ENCODE results near the gene L3MBTL3.
"Not testable (repeated sequence)": the region's sequence is repeated elsewhere in the genome, so short reads cannot be mapped to it uniquely, and the experiment has no call there.

Gene L3MBTL3

DNA sequence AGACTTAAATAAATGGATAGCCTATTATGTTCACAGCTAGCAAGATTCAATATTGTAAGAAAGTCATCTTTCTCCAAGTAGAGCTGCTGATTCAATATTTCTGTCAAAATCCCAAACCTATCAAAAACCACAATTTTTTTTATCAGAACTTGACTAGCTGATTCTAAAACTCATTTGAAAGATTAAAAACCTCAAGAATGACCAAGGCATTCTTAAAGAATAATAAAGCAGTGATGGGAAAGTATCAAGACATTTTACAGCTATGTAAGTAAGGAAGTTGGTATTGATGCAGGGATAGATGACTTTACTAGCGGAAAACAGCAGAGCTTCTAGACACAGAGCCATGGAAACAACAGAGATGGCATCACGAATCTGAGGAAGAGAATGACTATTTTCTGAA is 139.7 kb downstream of the L3MBTL3 start:
- 100% methylated on average over 1 of the region's 2 CpGs; no CpG with 5 or more reads in 1 of the 2 experiments for WGBS, 2 experiments (ENCODE audit: insufficient coverage in 2 of 2)
- H3K4me3 ChIP-seq (ENCODE audit: extremely low read depth, insufficient read depth, low read length, poor library complexity, severe bottlenecking): no peak overlapping the region

DNA sequence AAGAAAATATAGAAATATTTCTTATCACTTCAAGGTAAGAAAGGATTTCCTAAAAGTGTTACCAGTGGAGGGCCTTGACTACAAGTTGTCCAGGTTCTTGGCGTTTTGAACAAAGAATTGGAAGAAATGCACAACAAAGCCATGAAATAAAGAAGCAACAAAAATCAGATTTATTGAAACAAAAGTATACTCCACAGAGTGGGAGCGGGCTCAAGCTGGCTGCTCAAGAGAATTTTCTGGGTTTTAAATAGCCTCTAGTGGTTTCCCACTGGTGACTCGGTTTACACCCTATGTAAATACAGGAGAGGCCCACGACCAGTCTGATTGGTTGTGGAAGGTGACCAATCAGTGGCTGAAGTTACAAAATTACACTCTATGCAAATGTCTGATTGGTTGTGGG is 140.2 kb downstream of the L3MBTL3 start:
- H3K4me3 ChIP-seq (ENCODE audit: extremely low read depth, insufficient read depth, low read length, poor library complexity, severe bottlenecking): no peak overlapping the region

More for the DNA sequence above, 139.7 kb downstream of the L3MBTL3 start:
- Histone ChIP-seq H3K36me3 (ENCODE audit: control insufficient read depth, insufficient read depth, low read length) (no peaks in the 10 kb centered on the region), H3K27ac (ENCODE audit: low read depth, low read length, severe bottlenecking) (no peak overlapping the region), H3K4me1 (ENCODE audit: control insufficient read depth, insufficient read depth, low read length, poor library complexity, severe bottlenecking) (no peaks in the 10 kb centered on the region), H3K9me3 (ENCODE audit: control insufficient read depth, low read length) (no peaks in the 10 kb centered on the region)

DNA sequence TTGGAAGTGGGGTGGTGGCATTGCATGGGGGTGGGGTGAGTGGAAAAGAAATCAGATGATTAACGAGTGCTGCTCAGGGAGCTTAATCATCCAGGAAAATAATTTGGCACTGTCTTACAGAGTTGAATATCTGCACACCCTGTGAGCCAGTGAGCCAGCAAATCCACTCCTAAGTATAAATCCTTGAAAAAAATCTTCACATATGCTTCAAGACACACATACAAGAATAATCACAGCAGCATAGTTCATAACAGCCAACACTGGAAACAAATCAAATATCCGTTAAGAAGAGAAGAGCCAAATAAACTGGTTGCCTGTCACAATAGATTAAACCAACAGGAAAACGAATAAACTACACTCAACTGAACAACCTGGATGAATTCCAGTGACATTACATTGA is 141.6 kb downstream of the L3MBTL3 start:
- no peaks in the 10 kb centered on the region for H3K9me3 ChIP-seq (ENCODE audit: control insufficient read depth, low read length)
- 82 to 100% methylated on average over 1 to 3 of the region's 3 CpGs for WGBS, 2 experiments (ENCODE audit: insufficient coverage in 2 of 2)
- H3K27ac ChIP-seq (ENCODE audit: low read depth, low read length, severe bottlenecking): no peak overlapping the region
- H3K4me3 ChIP-seq (ENCODE audit: extremely low read depth, insufficient read depth, low read length, poor library complexity, severe bottlenecking): no peak overlapping the region
- H3K36me3 ChIP-seq (ENCODE audit: control insufficient read depth, insufficient read depth, low read length): no peaks in the 10 kb centered on the region
- no peaks in the 10 kb centered on the region for H3K4me1 ChIP-seq (ENCODE audit: control insufficient read depth, insufficient read depth, low read length, poor library complexity, severe bottlenecking)

More for the DNA sequence above, 140.2 kb downstream of the L3MBTL3 start:
- no peaks in the 10 kb centered on the region for H3K4me1 ChIP-seq (ENCODE audit: control insufficient read depth, insufficient read depth, low read length, poor library complexity, severe bottlenecking)
- H3K27ac ChIP-seq (ENCODE audit: low read depth, low read length, severe bottlenecking): no peak overlapping the region
- WGBS, 2 experiments (ENCODE audit: insufficient coverage in 2 of 2): 85 to 95% methylated on average over 3 to 4 of the region's 4 CpGs
- no peaks in the 10 kb centered on the region for H3K36me3 ChIP-seq (ENCODE audit: control insufficient read depth, insufficient read depth, low read length)
- no peaks in the 10 kb centered on the region for H3K9me3 ChIP-seq (ENCODE audit: control insufficient read depth, low read length)

- no peak overlapping the region for H3K27ac ChIP-seq (ENCODE audit: low read depth, low read length, severe bottlenecking)
- no peak overlapping the region for H3K4me3 ChIP-seq (ENCODE audit: extremely low read depth, insufficient read depth, low read length, poor library complexity, severe bottlenecking)
- 53 to 84% methylated on average over 3 of the region's 6 CpGs for WGBS, 2 experiments (ENCODE audit: insufficient coverage in 2 of 2)
- H3K36me3 ChIP-seq (ENCODE audit: control insufficient read depth, insufficient read depth, low read length): no peaks in the 10 kb centered on the region
- H3K4me1 ChIP-seq (ENCODE audit: control insufficient read depth, insufficient read depth, low read length, poor library complexity, severe bottlenecking): no peaks in the 10 kb centered on the region
- H3K9me3 ChIP-seq (ENCODE audit: control insufficient read depth, low read length): no peaks in the 10 kb centered on the region
Measured at GRCh38 chr6:130161683-130162404, 143.5 kb downstream of the L3MBTL3 start.

DNA sequence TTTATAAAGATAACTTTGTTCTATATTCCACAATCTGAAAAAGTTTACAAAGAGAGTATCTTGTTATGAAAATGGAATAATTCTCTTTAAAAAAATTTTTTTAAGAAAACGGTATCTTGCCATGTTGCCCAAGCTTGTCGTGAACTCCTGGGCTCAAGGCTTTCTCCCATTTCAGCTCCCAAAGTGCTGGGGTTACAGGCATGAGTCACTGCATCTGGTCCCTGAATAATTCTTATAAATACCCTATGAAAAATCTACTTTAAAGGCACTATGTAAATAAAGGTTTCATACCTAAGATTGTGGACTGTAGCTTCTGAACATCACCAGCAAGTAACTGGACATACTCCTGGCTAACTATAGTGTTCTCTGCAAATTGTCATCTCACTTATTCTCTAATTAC is 144.0 kb downstream of the L3MBTL3 start:
- no peak overlapping the region for H3K4me3 ChIP-seq (ENCODE audit: extremely low read depth, insufficient read depth, low read length, poor library complexity, severe bottlenecking)
- H3K27ac ChIP-seq (ENCODE audit: low read depth, low read length, severe bottlenecking): no peak overlapping the region
- no peaks in the 10 kb centered on the region for H3K4me1 ChIP-seq (ENCODE audit: control insufficient read depth, insufficient read depth, low read length, poor library complexity, severe bottlenecking)
- H3K9me3 ChIP-seq (ENCODE audit: control insufficient read depth, low read length): no peaks in the 10 kb centered on the region
- 100% methylated on average over 2 of the region's 2 CpGs for WGBS, 2 experiments (ENCODE audit: insufficient coverage in 2 of 2)
- H3K36me3 ChIP-seq (ENCODE audit: control insufficient read depth, insufficient read depth, low read length): no peaks in the 10 kb centered on the region

DNA sequence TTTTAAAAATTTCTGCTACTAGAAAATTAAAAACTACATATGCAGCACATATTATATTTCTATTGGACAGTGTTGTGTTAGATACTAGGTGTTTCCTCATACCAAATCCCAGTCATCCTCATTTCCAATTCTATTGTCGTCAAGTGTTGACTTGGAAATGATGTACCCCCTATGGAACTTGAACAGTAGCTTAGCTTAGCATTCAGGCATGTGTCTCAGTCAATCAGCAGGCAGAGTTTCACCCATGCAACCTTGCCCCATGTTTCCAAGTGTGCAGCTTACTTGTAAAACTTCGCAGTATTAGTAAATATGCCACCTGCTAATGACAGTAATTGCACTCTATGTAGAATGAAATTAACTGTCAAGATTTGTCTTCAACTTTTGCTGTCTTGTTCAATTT is 144.9 kb downstream of the L3MBTL3 start:
- Histone ChIP-seq H3K4me1 (ENCODE audit: control insufficient read depth, insufficient read depth, low read length, poor library complexity, severe bottlenecking) (no peaks in the 10 kb centered on the region), H3K36me3 (ENCODE audit: control insufficient read depth, insufficient read depth, low read length) (no peaks in the 10 kb centered on the region)

DNA sequence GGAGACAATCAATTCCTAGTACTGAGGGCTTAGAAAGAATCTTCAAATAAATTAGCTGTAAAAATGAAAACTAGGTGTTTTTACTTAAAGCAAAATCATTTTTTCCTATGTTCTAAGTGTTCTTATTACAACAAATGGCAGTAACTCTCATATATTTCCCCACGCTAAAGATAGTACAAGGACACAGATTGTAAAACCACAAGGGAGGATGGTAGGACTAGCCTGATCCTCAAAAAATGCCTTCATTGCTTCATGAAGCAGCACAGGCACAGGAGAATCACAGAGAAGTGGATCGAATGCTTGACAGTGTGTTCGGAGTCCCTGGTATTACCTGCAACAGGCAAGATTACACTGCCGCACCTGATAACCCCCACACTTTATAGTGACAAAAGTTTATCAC is 145.9 kb downstream of the L3MBTL3 start:
- no peaks in the 10 kb centered on the region for H3K4me1 ChIP-seq (ENCODE audit: control insufficient read depth, insufficient read depth, low read length, poor library complexity, severe bottlenecking)
- H3K9me3 ChIP-seq (ENCODE audit: control insufficient read depth, low read length): no peaks in the 10 kb centered on the region
- no peak overlapping the region for H3K4me3 ChIP-seq (ENCODE audit: extremely low read depth, insufficient read depth, low read length, poor library complexity, severe bottlenecking)
- H3K36me3 ChIP-seq (ENCODE audit: control insufficient read depth, insufficient read depth, low read length): no peaks in the 10 kb centered on the region
- H3K27ac ChIP-seq (ENCODE audit: low read depth, low read length, severe bottlenecking): no peak overlapping the region
- WGBS, 2 experiments (ENCODE audit: insufficient coverage in 2 of 2): 60 to 86% methylated on average over 3 of the region's 4 CpGs

More for the DNA sequence above, 144.9 kb downstream of the L3MBTL3 start:
- H3K4me3 ChIP-seq (ENCODE audit: extremely low read depth, insufficient read depth, low read length, poor library complexity, severe bottlenecking): no peak overlapping the region
- no peaks in the 10 kb centered on the region for H3K9me3 ChIP-seq (ENCODE audit: control insufficient read depth, low read length)
- 100% methylated on average over 1 of the region's 2 CpGs for WGBS, 2 experiments (ENCODE audit: insufficient coverage in 2 of 2)
- H3K27ac ChIP-seq (ENCODE audit: low read depth, low read length, severe bottlenecking): no peak overlapping the region

DNA sequence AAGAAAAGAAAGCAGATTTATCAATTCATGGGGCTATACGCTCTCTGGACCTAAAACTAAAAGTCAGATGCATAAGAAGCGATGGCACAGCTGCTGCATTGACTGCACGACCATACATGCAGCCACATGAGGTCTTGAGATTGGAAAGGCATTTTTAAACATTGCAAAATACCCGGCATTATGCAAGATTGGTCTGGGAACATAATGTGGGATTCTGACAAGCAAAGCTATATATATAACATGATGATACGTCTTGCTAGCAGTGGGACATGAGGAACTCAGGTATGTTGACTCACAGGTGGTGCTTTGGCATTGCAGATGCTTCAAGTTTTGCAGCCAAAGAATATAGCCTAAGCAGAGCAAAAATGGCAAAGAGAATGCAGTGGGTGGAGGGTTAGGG is 149.3 kb downstream of the L3MBTL3 start:
- no peaks in the 10 kb centered on the region for H3K4me1 ChIP-seq (ENCODE audit: control insufficient read depth, insufficient read depth, low read length, poor library complexity, severe bottlenecking)
- no peak overlapping the region for H3K4me3 ChIP-seq (ENCODE audit: extremely low read depth, insufficient read depth, low read length, poor library complexity, severe bottlenecking)
- no peak overlapping the region for H3K27ac ChIP-seq (ENCODE audit: low read depth, low read length, severe bottlenecking)
- H3K36me3 ChIP-seq (ENCODE audit: control insufficient read depth, insufficient read depth, low read length): no peaks in the 10 kb centered on the region
- no peaks in the 10 kb centered on the region for H3K9me3 ChIP-seq (ENCODE audit: control insufficient read depth, low read length)
- 79 to 93% methylated on average over 4 to 5 of the region's 5 CpGs for WGBS, 2 experiments (ENCODE audit: insufficient coverage in 2 of 2)

- H3K4me3 ChIP-seq (ENCODE audit: extremely low read depth, insufficient read depth, low read length, poor library complexity, severe bottlenecking); H3K9me3 ChIP-seq (ENCODE audit: control insufficient read depth, low read length); H3K27ac ChIP-seq (ENCODE audit: low read depth, low read length, severe bottlenecking); H3K36me3 ChIP-seq (ENCODE audit: control insufficient read depth, insufficient read depth, low read length); H3K4me1 ChIP-seq (ENCODE audit: control insufficient read depth, insufficient read depth, low read length, poor library complexity, severe bottlenecking): not testable (repeated sequence)
- WGBS, 2 experiments (ENCODE audit: insufficient coverage in 2 of 2): 100% methylated on average over 1 of the region's 4 CpGs; no CpG with 5 or more reads in 1 of the 2 experiments
Measured at GRCh38 chr6:130170160-130170559, 151.8 kb downstream of the L3MBTL3 start.

DNA sequence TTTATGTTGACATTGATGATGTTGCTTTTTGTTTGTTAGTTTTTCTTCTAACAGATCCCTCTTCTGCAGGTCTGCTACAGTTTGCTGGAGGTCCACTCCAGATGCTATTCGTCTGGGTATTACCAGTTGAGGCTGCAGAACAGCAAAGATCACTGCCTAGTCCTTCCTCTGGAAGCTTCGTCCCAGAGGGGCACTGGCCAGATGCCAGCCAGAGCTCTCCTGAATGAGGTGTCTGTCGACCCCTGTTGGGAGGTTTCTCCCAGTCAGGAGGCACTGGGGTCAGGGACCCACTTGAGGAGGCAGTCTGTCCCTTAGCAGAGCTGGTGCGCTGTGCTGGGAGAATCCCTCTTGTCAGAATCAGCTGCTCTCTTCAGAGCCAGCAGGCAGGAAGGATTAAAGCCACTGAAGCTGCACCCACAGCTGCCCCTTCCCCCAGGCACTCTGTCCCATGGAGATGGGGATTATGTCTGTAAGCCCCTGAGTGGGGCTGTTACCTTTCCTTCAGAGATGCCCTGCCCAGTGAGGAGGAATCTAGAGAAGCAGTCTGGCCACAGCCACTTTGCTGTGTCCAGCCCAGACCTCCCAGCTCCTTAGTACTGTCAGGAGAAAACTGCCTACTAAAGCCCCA is 155.1 kb downstream of the L3MBTL3 start:
- WGBS, 2 experiments (ENCODE audit: insufficient coverage in 2 of 2): 83 to 89% methylated on average over 4 of the region's 4 CpGs
- H3K9me3 ChIP-seq (ENCODE audit: control insufficient read depth, low read length); H3K27ac ChIP-seq (ENCODE audit: low read depth, low read length, severe bottlenecking); H3K4me1 ChIP-seq (ENCODE audit: control insufficient read depth, insufficient read depth, low read length, poor library complexity, severe bottlenecking); H3K36me3 ChIP-seq (ENCODE audit: control insufficient read depth, insufficient read depth, low read length); H3K4me3 ChIP-seq (ENCODE audit: extremely low read depth, insufficient read depth, low read length, poor library complexity, severe bottlenecking): not testable (repeated sequence)

DNA sequence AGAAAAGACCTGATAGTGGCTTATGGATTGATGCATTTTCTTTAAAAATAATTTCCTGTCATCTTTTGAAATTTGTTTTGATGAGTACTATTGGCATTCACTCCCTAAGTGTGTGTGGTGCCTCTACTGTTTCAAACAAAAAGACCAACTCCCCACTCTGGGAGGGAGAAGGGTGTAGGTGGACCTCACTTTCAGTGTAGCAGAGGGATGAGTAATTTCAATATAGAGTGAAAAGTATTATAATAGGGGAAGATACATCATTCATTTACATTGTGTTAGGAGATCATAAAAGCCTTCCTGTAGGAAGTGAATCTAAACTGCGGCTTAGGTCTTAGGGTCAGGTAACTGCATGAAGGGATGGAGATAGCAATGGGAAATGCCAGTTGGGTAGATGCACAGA is 158.0 kb downstream of the L3MBTL3 start:
- Histone ChIP-seq H3K4me3 (ENCODE audit: extremely low read depth, insufficient read depth, low read length, poor library complexity, severe bottlenecking) (no peak overlapping the region), H3K36me3 (ENCODE audit: control insufficient read depth, insufficient read depth, low read length) (no peaks in the 10 kb centered on the region), H3K27ac (ENCODE audit: low read depth, low read length, severe bottlenecking) (no peak overlapping the region), H3K9me3 (ENCODE audit: control insufficient read depth, low read length) (no peaks in the 10 kb centered on the region), H3K4me1 (ENCODE audit: control insufficient read depth, insufficient read depth, low read length, poor library complexity, severe bottlenecking) (no peaks in the 10 kb centered on the region)
- 100% methylated on average over 1 of the region's 1 CpG for WGBS, 2 experiments (ENCODE audit: insufficient coverage in 2 of 2)
